Osteoblast (primary cell): ENCODE data around the gene TXNDC11. TPM values are rescaled to one million over a fixed set of nuclear protein-coding genes. Genes with fewer than 3 reads are reported as not detected.

Source experiments
- DNase-seq: peaks from one replicate; pipeline ENCODE4 v3.0.0; 2011; ENCODE audit warnings: low spot score, mixed read lengths; ENCODE audit not compliant: insufficient read length; ENCODE audit errors: missing footprints
- H2AFZ ChIP-seq: 2 replicates; pipeline ENCODE4 v1.6.0; 2011; ENCODE audit warnings: mild to moderate bottlenecking, low read length
- H3K27ac ChIP-seq: 2 replicates; pipeline ENCODE4 v1.5.1; 2011; ENCODE audit warnings: mild to moderate bottlenecking, low read depth, low read length, moderate library complexity
- H3K27me3 ChIP-seq: 2 replicates; pipeline ENCODE4 v1.6.0; 2012; ENCODE audit warnings: mild to moderate bottlenecking, control low read depth, inconsistent platforms, low read length, moderate library complexity; ENCODE audit not compliant: insufficient read depth
- H3K36me3 ChIP-seq: 2 replicates; pipeline ENCODE4 v1.5.1; 2011; ENCODE audit warnings: mild to moderate bottlenecking, low read length, control low read depth, moderate library complexity; ENCODE audit not compliant: insufficient read depth
- H3K4me1 ChIP-seq: 2 replicates; pipeline ENCODE4 v1.5.1; 2011; ENCODE audit warnings: mild to moderate bottlenecking, low read length, control low read depth, moderate library complexity; ENCODE audit not compliant: insufficient read depth
- H3K4me2 ChIP-seq: 2 replicates; pipeline ENCODE4 v1.6.0; 2011; ENCODE audit warnings: mild to moderate bottlenecking, low read length; ENCODE audit not compliant: insufficient read depth
- H3K4me3 ChIP-seq: fragments of 200-600 bp; sonication (generic); 3 replicates; pipeline ENCODE4 v1.5.1; 2012; ENCODE audit warnings: mild to moderate bottlenecking, low read length, inconsistent platforms; ENCODE audit not compliant: insufficient read depth
- H3K79me2 ChIP-seq: 2 replicates; pipeline ENCODE4 v1.6.0; 2012; ENCODE audit warnings: mild to moderate bottlenecking, low read length, control low read depth, inconsistent platforms; ENCODE audit not compliant: insufficient read depth
- H3K9me3 ChIP-seq: 2 replicates; pipeline ENCODE4 v1.5.1; 2011; ENCODE audit warnings: low read depth, low read length, control low read depth
- H4K20me1 ChIP-seq: 2 replicates; pipeline ENCODE4 v1.6.0; 2012; ENCODE audit warnings: mild to moderate bottlenecking, low read length, control low read depth; ENCODE audit not compliant: insufficient read depth
- CTCF ChIP-seq: IDR thresholded peaks from 2 replicates; pipeline ENCODE4 v1.5.1; 2011; ENCODE audit warnings: mild to moderate bottlenecking, low read depth, low read length, moderate library complexity; ENCODE audit errors: extremely low read depth
- total RNA-seq: library from RNA; depleted of rRNA; stranded (reverse); fragments of >200 nt; gene quantifications from 2 replicates; pipeline ENCODE4 v1.2.3, GENCODE V29; 2012

The TXNDC11 gene
- total RNA-seq, 1 donor = 26.1 TPM

DNA sequence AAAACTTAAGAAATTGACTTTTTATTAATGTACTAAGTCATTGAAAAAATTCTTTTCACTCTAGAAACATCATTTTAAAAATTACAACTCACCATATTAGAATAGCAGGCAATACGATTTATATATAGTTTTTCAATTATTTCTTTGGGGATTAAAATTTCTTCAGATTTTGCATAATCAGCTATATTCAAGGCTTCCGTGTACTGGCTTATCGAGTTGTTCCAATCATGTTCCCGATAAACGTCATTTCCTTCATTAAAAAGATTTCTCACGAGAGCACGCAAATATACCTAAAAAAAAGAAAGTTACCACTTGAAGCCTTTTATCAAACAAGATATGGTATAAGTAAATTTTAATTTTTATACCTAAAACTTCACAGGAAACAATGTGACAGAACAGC lies 36.4 kb upstream of the TXNDC11 start:
- Histone ChIP-seq H3K4me3 (no peak overlapping the region), H3K27me3 (no peaks in the 10 kb centered on the region), H3K4me2 (no peak overlapping the region), H3K36me3 (peaks cover 54% of the 10 kb centered on the region), H3K4me1 (peaks cover 21% of the 10 kb centered on the region), H3K9me3 (no peaks in the 10 kb centered on the region), H2AFZ (no peak overlapping the region), H3K27ac (no peak overlapping the region), H4K20me1 (no peaks in the 10 kb centered on the region), H3K79me2 (peaks cover 63% of the 10 kb centered on the region)
- TF ChIP-seq CTCF = no peak
- DNase-seq = no peak

DNA sequence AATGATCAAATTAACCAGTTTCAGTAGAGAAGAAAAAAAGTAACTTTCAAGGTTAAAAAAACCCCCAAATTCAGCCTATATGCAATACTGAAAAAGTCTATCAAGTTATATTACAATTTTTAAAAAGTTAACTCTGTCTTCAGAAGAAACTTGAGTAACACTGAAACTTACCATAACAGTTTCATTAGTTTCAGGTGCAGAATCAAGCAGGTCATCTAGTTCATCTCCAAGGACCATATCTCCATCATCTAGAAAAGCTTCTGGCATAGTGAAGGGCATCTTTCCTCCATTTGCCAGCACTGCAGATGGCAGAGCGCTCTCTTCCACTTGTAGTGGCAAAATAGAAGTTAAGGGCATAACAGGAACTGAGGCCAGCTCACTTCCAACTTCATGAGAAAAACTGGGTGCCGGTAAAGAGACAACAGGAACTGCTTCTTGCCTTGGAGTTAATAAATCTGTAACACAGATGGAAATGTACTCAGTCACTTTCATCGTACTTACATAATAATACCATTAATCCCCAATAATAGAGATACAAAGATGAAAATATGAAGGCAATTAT lies 31.5 kb upstream of the TXNDC11 start:
- Histone ChIP-seq H4K20me1 (no peaks in the 10 kb centered on the region), H3K9me3 (no peaks in the 10 kb centered on the region), H2AFZ (no peak overlapping the region), H3K79me2 (peaks cover 36% of the 10 kb centered on the region), H3K27ac (no peak overlapping the region), H3K4me2 (no peak overlapping the region), H3K4me3 (no peak overlapping the region), H3K27me3 (no peaks in the 10 kb centered on the region), H3K36me3 (peaks cover 75% of the 10 kb centered on the region), H3K4me1 (no peaks in the 10 kb centered on the region)
- no peak for TF ChIP-seq CTCF
- no peak for DNase-seq

DNA sequence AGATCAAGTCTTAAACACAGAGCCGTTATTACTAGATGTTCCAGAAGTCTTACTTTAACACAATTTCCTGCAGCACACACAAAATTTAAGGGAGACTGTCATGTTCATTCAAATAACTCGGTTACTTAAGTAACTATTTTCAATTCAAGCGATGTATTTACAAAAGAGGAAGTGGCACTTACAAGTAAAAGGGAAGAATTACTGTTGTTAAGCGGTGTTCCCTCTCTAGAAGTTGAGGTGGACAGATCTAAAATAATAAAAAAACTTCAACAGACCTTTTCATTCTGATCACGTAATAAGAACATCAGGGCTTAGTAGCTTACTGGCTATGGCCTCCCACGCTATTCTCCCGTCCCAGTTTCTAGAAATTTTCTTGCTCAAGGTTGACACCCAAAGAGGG lies 26.2 kb upstream of the TXNDC11 start:
- Histone ChIP-seq H3K4me3 (no peak overlapping the region), H4K20me1 (no peaks in the 10 kb centered on the region), H2AFZ (no peak overlapping the region), H3K9me3 (no peaks in the 10 kb centered on the region), H3K27ac (no peak overlapping the region), H3K36me3 (peaks cover 82% of the 10 kb centered on the region), H3K4me2 (no peak overlapping the region), H3K79me2 (peaks cover 25% of the 10 kb centered on the region), H3K4me1 (no peaks in the 10 kb centered on the region), H3K27me3 (no peaks in the 10 kb centered on the region)
- no peak for TF ChIP-seq CTCF
- DNase-seq = no peak

- Histone ChIP-seq H3K27ac (no peak overlapping the region), H2AFZ (no peak overlapping the region), H3K4me1 (peaks cover 19% of the 10 kb centered on the region), H3K4me3 (no peak overlapping the region), H3K36me3 (peaks cover 79% of the 10 kb centered on the region), H3K27me3 (no peaks in the 10 kb centered on the region), H3K9me3 (no peaks in the 10 kb centered on the region), H3K4me2 (no peak overlapping the region), H3K79me2 (peaks cover 7% of the 10 kb centered on the region), H4K20me1 (peaks cover 16% of the 10 kb centered on the region)
- no peak for DNase-seq
- TF ChIP-seq CTCF = no peak
Measured at GRCh38 chr16:11762431-11762830, 19.8 kb upstream of the TXNDC11 start.
